Body of pancreas (tissue), 4 donors: ENCODE results near the gene PPT2.

Source experiments
- CTCF ChIP-seq, 7 experiments: fragments of 450-650 bp in 4 of 7; fragments of 200-600 bp in 3 of 7; sonication (generic) in 3 of 7; IDR thresholded peaks; one replicate each; pipeline ENCODE4 v1.5.1; 2016 to 2019; ENCODE audit warnings: antibody characterized with exemption in 7 of 7
- POLR2A ChIP-seq, 3 donors: fragments of 450-650 bp; IDR thresholded peaks; one replicate each; pipeline ENCODE4 v1.6.1; 2016; ENCODE audit warnings: antibody characterized with exemption in 3 of 3, mild to moderate bottlenecking in 2 of 3

GRCh38 chr6:32137454-32137853 is 16.5 kb upstream of the PPT2 start:
- TF ChIP-seq CTCF (IDR thresholded peaks at IDR 0.05) (no peak), POLR2A (IDR thresholded peaks at IDR 0.05) (no peak)
